HG02973 (cell line): ENCODE measurements around the gene ARHGAP25.
A peak's percentile ranks its signal among the peaks of the same experiment; 100 is the strongest.

ENCODE experiments used
- ATAC-seq: cut with Tn5 transposase; IDR thresholded peaks from one replicate; pipeline ENCODE4 v1.9.1; 2021; ENCODE audit warnings: moderate library complexity; ENCODE audit not compliant: unreplicated experiment

Gene ARHGAP25, protein sequence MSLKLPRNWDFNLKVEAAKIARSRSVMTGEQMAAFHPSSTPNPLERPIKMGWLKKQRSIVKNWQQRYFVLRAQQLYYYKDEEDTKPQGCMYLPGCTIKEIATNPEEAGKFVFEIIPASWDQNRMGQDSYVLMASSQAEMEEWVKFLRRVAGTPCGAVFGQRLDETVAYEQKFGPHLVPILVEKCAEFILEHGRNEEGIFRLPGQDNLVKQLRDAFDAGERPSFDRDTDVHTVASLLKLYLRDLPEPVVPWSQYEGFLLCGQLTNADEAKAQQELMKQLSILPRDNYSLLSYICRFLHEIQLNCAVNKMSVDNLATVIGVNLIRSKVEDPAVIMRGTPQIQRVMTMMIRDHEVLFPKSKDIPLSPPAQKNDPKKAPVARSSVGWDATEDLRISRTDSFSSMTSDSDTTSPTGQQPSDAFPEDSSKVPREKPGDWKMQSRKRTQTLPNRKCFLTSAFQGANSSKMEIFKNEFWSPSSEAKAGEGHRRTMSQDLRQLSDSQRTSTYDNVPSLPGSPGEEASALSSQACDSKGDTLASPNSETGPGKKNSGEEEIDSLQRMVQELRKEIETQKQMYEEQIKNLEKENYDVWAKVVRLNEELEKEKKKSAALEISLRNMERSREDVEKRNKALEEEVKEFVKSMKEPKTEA

DNA sequence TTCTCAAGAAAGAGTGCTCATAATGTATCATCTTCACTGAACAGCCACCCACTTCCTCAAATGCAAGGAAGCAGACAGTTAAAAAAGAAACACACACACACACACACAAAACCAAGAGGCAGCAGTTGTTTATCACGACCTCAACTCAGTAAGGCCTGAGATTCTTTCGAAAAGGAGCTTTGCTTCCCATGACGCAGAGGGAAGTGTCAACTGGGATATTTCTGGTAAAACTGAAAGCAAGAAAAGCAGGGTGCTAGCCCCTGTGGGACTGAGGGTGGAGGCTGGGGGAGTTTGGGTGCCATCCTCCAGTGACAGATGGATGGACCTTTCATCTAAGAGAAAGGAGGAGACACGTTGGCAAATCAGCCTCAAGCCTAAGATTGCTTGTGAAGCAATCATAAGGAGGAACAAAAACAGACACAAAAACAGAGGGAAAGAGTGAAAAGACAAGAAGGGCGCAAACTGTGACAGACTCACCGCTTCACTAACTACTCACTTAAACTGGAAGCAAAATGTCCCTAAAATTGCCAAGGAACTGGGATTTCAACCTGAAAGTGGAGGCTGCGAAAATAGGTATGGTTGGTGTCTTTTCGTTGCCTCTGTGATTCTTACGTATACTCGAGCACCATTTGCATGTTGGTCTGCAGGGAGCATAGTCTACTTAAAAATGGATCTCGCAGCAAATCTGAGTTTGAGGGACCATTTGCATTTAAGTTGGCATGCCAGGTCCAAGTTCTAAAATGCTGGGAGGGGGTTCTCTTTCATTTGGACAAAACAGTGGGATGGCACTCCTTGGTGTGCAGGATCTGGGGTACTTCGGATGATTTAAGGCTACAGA is at the start of gene ARHGAP25:
TSS of gene ARHGAP25 (plus strand) at position 124 of the 838 bp plus-strand sequence. CDS start at position 513, 389 bp downstream.
- ATAC-seq: peak; percentile 47

DNA sequence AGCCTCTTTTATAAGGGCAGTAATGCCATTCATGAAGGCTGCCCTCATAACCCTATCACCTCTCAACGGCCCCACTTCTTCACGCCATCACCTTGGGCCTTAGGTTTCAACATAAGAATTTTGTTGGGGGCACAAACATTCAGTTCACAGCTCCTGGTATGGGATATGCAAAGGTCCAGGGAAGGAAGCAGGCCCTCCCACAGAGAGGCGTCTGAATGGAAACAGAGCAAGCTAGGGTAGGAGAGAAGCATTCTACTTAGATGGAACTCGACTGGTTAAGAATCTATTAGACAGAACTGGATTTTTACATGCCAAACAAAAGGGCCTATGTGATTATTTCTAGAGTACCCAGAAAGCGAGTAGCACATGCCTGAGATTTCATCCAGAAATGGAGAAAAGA is 48.4 kb upstream of the ARHGAP25 start:
- no peak for ATAC-seq

DNA sequence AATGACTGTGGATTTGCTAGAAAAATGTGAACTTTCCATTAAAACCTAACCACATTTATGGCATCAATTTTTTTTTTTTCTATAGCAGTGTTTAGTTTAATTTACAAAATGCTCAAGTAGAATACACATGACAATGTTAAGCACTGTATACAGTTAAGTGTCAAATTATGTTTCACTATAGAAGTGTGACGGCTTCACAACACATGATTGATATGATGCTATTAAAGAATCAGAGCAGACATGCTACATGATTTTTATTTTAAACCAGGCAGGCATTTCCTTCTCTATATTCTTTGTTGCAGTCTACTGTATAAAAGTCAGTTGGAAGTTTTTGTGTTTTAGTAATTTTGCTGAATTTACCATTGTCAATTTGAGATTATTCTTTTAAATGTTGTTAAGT is 47.6 kb upstream of the ARHGAP25 start:
- ATAC-seq: no peak

DNA sequence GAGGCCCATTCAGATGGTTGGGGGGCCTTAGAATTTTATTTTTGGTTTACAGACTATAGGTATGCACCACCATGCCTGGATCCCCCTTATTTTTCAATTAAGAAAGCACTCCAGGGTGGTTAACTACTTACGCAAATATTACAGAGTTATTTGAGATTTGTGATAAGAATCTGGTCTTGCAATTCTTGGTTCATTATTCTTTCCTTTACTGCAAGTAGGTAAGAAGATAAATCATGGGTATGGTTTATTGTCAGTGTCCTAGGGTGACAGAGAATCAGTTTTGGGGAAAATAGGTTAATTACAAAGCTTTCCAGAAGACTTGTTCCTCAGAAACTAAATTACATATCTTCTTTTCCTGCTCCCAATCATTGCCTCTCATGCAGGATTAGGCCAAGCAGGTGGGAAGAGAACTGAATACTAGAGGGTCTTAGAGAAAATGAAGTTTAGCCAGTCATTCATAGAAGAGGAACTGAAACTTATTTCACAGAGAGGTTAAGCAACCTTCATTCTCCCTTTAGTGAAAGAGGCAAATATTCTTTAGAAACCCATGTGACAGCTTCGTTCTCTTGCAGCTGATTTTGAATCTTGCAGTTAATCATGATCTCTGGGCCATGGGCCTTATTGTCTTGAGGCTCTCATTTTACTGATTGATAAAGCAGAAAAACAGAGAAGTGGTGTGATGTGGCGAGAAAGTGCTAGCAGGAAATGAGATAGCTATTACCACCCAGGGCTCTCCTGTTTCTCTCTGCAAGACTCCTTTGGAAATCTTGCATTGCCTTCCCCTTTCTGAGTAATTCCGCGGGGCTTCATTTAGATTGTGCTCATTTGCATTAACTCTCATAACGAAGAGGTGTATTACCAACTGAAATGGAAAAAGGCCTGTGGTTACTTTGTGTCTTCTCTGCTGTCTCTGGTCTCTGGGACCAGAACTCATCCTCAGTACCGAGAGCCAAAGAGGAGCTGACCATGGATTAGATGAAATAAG is 44.8 kb upstream of the ARHGAP25 start:
- ATAC-seq: peak; percentile 90

DNA sequence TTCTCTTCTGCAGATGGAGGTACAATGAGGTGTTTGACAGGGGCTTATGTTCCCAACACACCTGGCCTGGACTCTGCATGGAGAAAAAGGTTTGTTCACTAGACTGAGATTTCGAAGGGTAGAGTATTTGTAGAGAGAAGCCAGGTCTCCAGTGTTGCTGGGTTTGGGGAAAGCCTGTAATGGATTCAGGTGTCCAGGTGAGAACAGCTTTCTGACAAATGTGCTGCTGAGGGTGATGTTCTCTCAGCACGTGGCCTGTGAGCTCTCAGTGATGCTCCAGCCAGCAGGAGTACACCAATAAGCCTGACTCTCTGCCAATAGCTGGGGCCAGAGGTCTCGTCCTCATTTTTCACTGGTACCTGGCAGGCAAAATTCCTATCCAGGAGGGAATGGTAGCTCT is 43.8 kb upstream of the ARHGAP25 start:
- no peak for ATAC-seq

DNA sequence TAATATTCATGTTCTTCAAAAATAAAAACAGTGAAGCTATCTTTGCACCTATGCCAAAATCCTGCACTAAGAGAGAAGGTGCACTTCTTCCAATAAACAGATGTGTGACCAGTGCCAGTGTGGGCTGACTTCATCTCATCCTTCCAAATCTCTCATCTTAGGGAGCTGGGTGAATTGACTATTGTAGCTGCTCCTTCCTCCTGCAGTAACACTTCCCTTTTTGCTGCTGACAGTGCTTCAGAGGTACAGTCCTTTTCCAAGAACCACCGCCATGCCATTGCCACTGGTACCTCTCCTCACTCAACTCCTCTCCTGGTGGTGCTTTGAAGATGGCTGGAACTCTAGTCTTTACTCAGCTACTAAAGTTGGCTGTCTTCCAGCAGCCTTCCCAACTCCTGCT is 42.1 kb upstream of the ARHGAP25 start:
- ATAC-seq: no peak

DNA sequence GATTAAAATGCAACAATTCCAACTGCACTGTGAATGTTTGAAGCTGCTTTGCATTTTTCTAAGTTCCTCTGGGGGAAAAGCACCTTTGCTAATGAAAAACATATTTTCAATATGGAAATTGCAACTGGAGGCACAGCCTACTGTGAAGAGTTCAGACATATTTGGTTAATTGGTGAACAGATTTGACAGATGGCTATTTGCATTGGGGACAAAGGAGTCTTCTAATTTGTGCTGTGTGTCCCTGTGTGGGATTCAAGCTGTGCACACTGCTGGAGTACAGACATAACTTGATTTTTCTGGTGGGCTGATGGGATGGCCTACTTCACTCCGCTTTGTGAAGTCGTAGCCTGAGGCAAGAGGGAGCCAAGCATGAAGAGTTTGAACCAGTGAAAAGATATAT is 40.7 kb upstream of the ARHGAP25 start:
- no peak for ATAC-seq

DNA sequence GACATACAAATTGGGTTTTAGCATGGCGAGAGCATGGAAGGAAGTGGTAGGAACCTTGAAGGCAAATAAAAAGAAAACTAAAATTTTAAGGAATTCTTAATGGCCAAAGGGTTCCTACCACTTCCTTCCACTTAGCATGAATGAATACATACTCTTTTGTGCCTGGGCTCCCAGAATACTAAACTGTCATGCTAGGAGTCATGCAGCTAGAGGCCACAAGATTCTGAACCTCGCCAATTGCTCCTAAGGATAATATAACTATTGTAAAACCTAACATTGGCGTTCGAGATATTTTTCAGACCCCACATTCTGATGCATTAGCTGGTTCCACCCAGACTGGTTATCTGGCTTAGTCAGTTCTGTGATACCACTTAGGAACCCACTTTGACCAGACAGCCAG is 38.6 kb upstream of the ARHGAP25 start:
- no peak for ATAC-seq

DNA sequence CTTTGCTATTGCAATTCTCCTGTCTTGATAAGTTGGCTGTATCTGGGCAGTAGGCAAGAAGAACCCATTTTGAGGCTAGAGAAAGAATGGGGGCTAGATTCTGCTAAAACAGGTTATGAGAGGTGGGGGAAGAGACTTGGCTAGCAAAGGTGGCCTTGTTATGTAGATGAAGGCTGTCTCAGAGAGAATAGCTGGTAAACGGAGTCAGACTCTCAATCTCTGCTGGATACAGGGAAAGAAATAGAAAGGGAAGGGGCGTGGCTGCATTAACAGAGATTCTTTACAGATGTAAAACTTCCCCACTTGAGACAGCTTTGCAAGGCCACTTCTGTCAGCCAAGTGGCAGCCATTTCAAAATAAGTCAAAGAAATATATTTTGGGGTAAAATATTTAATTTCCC is 38.1 kb upstream of the ARHGAP25 start:
- ATAC-seq: no peak

DNA sequence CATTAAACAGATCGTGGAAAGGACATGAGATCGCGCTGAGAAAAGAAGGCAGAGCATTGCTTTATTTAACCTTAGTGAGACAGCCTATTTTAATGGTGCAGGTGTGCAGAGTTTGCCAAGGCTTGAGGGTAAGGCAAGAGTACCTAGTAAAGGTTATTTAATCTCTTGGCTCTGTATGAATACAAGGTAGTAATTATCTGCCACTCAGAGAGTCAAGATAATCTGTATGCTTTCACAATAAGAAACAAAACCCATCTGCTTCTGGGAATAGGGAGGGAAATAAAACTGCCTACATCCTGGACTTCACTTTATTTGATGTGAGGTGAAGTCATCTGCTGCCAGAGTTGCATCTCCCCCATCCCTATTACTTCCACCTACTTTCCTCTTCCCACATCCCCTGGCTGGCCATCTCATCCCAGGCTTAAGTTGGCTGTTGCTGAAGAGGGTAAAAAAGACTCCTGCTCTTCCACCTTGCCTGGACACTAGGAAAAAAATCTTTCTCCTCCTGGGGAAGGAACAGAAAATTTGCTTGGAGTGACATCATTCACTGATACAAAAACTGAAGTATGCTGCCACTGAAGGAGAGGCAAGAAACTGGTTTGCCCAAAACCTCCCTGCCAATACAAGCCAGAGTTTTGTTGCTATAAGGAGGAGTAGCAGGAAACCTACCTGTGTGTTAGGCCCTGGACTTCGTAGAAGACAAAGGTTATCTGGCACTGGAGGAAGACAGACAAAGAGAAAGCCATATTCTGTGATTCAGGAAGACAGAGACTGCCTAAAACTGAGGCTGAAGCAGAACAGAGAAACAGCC is 35.8 kb upstream of the ARHGAP25 start:
- ATAC-seq: no peak

DNA sequence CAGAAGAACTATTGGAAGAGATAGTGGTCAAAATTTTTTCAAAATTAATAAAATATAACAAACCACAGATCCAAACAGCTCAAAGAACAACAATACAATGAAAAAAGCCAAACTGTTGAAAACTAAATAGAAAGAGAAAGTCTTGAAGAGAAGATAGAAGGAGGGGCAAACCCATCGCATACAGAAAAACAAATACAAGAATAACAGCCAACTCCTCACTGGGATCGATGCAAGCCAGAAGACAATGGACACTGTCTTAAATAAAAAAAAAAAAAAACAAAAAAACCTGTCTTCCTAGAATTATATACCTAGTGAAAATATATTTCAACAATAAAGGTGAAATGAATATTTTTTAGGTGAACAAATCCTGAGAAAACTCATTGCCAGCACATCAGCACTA is 34.1 kb upstream of the ARHGAP25 start:
- no peak for ATAC-seq

DNA sequence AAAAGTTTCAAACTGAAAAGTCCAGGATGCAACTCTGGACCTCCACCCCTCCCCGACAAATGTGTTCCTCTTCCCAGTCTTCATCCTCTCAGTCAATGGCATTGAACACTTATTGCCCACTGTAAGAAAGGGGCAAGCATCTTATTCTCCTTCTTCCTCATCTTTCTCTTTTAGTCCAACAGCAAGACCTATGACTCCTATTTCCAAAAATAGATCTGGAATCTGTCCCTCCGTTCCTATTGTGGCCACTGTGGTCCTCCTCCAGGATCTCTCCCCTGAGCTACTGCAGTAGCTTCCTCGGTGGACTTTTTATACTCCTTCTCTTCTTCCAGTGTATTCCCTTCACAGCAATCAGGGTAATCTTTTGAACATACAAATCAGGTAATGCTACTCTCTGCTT is 28.0 kb upstream of the ARHGAP25 start:
- ATAC-seq: no peak

DNA sequence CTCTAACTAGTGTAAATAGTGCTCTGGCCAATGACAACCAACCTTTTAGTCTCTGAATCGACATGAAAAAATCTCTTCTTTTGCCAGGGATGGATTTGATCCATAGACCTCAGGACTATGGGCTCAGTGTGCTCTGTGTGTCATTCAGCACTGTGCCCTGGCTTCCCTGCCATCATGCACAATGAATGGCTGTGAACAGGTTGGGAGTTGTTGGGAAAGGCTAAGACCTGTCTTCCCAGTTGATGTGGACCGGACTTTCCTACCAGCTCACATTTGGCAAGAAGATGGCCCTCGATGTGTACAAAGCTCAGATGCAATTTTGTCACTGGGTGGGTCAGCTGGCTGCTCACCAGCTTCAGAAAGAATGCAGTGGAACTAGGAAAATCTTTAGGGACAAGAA is 26.0 kb upstream of the ARHGAP25 start:
- ATAC-seq: no peak

DNA sequence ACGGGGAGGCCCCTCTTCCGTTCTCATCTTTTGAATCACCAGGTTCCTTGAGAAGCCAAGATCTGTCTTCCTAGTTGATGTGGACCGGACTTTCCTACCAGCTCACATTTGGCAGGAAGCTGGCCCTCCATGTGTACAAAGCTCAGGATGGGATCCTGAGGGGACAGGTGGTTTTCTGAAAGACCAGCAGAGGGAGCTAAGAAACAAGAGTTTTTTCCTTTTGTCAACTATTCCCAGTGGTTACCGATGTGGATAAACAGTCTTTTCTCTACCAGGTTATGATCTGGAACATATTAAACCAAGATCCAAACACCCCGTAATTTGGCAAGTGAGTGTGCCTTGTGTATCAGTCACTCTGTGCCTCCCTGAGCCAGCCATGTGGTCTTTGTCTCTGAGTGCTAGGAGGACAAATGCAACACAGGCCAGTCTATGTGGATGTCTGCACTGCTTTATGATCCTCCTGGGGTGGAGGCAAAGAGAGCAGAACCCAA is 25.1 kb upstream of the ARHGAP25 start:
- no peak for ATAC-seq

DNA sequence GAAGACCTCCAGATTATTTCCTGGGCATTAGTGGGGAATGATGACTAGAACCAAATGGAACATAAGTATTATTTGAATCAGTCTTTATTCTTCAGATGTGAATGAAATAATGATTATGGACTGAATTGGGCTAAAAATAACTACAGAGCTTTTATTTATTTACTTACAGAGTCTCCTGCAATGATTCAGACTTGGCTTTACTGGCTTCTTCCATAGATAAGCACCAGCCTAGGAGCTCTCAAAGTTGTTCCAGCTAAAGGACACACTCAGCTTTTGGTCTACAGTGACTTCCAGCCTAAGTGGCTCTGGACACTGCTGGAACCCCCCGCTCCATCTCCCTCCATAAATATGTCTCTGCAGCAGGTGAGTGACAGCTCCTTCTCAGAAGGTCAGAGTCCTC is 24.3 kb upstream of the ARHGAP25 start:
- ATAC-seq: no peak

DNA sequence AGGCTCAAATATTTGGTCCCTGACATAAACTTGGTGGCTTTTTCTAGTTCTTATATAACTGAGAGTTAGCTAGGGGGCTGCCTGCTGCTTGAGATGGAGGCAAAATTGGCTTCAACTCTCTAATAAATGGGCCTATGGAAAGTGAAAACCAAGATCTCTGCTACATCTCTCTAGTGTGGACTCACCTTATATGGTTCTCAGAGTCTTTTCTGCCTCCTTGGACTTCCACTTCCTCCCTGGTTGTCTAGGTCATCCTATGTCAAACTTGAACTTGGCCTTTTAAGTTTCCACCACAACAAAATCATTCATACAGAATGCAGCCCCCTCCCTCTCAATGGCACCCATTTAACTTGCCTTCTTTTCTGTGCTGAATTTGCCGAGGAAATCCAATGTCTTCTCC is 23.9 kb upstream of the ARHGAP25 start:
- no peak for ATAC-seq

DNA sequence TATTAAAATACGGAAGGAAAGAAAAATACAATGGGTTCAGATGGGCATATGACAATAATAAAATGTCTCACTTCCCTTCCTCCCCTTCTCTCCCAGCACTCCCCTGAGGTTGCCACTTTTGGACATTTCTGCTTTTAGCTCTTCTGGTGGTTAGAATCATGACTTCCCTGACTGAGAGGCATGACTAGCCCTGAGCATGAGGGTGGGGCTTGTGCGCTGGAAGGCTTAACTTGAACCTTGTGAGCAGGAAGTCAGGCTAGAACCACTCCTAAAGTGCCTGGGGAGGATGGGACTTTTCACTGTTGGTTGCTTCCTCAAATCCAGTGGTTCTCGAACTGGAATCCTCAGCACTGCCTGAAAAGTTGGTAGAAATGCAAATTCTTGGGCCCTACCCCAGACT is 19.7 kb upstream of the ARHGAP25 start:
- peak; percentile 72 for ATAC-seq

DNA sequence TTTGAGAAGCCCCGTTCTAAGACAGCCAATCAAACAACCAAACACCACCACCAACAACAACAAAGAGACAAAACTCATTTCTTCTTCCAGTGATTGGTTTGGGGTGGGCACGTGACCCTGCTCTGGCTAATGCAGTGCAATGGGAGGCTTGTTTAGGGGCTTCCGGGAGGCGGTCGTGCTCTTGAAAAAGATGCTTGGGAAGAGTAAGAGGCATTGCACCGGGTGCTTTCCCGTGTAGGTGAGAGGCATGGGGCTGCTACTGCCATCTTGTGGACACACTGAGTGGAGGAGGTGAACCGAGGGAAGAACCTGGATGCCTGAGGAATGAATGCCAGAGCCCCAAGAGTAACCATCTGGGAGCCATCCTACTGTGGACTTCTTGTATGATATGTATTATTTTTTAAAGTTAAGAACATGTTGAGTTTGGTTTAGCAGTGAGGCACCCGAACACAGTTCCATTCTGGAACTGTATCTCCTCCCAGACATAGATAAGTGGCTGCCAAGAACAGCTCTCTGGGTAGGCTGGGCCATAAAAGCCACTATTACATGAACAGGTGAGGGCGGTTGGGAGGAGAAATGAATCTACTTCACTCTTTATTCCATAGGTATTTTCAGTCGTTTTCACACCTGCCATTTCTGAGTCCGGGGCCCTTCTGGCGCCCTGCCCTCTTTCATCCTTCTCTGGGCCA is 19.1 kb upstream of the ARHGAP25 start:
- peak; percentile 45 for ATAC-seq
